H9 (cell line): ENCODE results near the gene TMED7. TPM values are rescaled to one million over a fixed set of nuclear protein-coding genes. Genes with fewer than 3 reads are reported as not detected.

Experiments
- DNase-seq: peaks from one replicate; pipeline ENCODE4 v3.0.0-alpha.2; 2017
- H2AFZ ChIP-seq: one replicate; pipeline ENCODE4 v1.6.1; 2013; ENCODE audit warnings: mild to moderate bottlenecking, low read length, control low read depth, moderate library complexity
- H2AK5ac ChIP-seq: 2 replicates; pipeline ENCODE4 v1.6.1; 2013; ENCODE audit warnings: low read length, control low read depth, mixed read lengths; ENCODE audit not compliant: insufficient read length
- H2BK120ac ChIP-seq: one replicate; pipeline ENCODE4 v1.6.1; 2013; ENCODE audit warnings: low read depth, mild to moderate bottlenecking, low read length, control low read depth, inconsistent platforms; ENCODE audit not compliant: poor library complexity, severe bottlenecking
- H2BK12ac ChIP-seq: 2 replicates; pipeline ENCODE4 v1.6.1; 2013; ENCODE audit warnings: low read length, control low read depth, mixed read lengths, low read depth; ENCODE audit not compliant: insufficient read length
- H2BK15ac ChIP-seq: 2 replicates; pipeline ENCODE4 v1.6.1; 2013; ENCODE audit warnings: low read depth, low read length, control low read depth
- H2BK20ac ChIP-seq: one replicate; pipeline ENCODE4 v1.6.1; 2013; ENCODE audit warnings: low read depth, mild to moderate bottlenecking, low read length, control low read depth, inconsistent platforms; ENCODE audit not compliant: poor library complexity, severe bottlenecking
- H2BK5ac ChIP-seq: 2 replicates; pipeline ENCODE4 v1.6.1; 2013; ENCODE audit warnings: low read length, control low read depth, mixed read lengths; ENCODE audit not compliant: insufficient read length
- H3K14ac ChIP-seq: 2 replicates; pipeline ENCODE4 v1.6.1; 2013; ENCODE audit warnings: low read length, control low read depth; ENCODE audit not compliant: insufficient read depth
- H3K18ac ChIP-seq: 2 replicates; pipeline ENCODE4 v1.6.1; 2013; ENCODE audit warnings: low read depth, mild to moderate bottlenecking, mixed read lengths, low read length, control low read depth; ENCODE audit not compliant: insufficient read length
- H3K23ac ChIP-seq: 2 replicates; pipeline ENCODE4 v1.6.1; 2013; ENCODE audit warnings: low read length, control low read depth, mixed read lengths, low read depth; ENCODE audit not compliant: insufficient read length
- H3K23me2 ChIP-seq: 2 replicates; pipeline ENCODE4 v1.6.1; 2013; ENCODE audit warnings: low read depth, mild to moderate bottlenecking, mixed read lengths, low read length, control low read depth; ENCODE audit not compliant: insufficient read length, poor library complexity, severe bottlenecking
- H3K27ac ChIP-seq: 2 replicates; pipeline ENCODE4 v1.5.1; 2013; ENCODE audit warnings: low read length, control low read depth, mixed read lengths, low read depth; ENCODE audit not compliant: insufficient read length
- H3K27me3 ChIP-seq: 2 replicates; pipeline ENCODE4 v1.6.1; 2013; ENCODE audit warnings: low read length, control low read depth, inconsistent platforms; ENCODE audit not compliant: insufficient read depth
- H3K4ac ChIP-seq: 2 replicates; pipeline ENCODE4 v1.6.1; 2013; ENCODE audit warnings: low read depth, mild to moderate bottlenecking, control low read depth, inconsistent platforms, low read length, moderate library complexity
- H3K4me1 ChIP-seq: 2 replicates; pipeline ENCODE4 v1.6.1; 2013; ENCODE audit warnings: low read length, control low read depth, inconsistent platforms; ENCODE audit not compliant: insufficient read depth
- H3K4me2 ChIP-seq: 2 replicates; pipeline ENCODE4 v1.6.1; 2013; ENCODE audit warnings: low read length, control low read depth, mixed read lengths; ENCODE audit not compliant: insufficient read length, insufficient read depth
- H3K56ac ChIP-seq: 2 replicates; pipeline ENCODE4 v1.6.1; 2013; ENCODE audit warnings: low read depth, mild to moderate bottlenecking, mixed read lengths, low read length, control low read depth; ENCODE audit not compliant: insufficient read length
- H3K79me1 ChIP-seq: 2 replicates; pipeline ENCODE4 v1.6.1; 2013; ENCODE audit warnings: low read depth, mild to moderate bottlenecking, moderate library complexity, low read length, control low read depth, inconsistent platforms; ENCODE audit not compliant: insufficient read depth, poor library complexity, severe bottlenecking
- H3K79me2 ChIP-seq: 2 replicates; pipeline ENCODE4 v1.6.1; 2013; ENCODE audit warnings: low read length, control low read depth, inconsistent platforms; ENCODE audit not compliant: insufficient read depth
- H3K9ac ChIP-seq: 2 replicates; pipeline ENCODE4 v1.6.1; 2013; ENCODE audit warnings: low read length, control low read depth, mixed read lengths; ENCODE audit not compliant: insufficient read length; ENCODE audit errors: extremely low read depth
- H3K9me3 ChIP-seq: one replicate; pipeline ENCODE4 v1.6.1; 2013; ENCODE audit warnings: low read depth, low read length, inconsistent platforms; ENCODE audit not compliant: control insufficient read depth
- H3T11ph ChIP-seq: one replicate; pipeline ENCODE4 v1.6.1; 2013; ENCODE audit warnings: mild to moderate bottlenecking, low read length, control low read depth, inconsistent platforms
- H4K20me1 ChIP-seq: one replicate; pipeline ENCODE4 v1.6.1; 2013; ENCODE audit not compliant: control insufficient read depth, insufficient read length, insufficient read depth
- H4K5ac ChIP-seq: 2 replicates; pipeline ENCODE4 v1.6.1; 2013; ENCODE audit warnings: low read depth, mild to moderate bottlenecking, mixed read lengths, low read length, control low read depth; ENCODE audit not compliant: insufficient read length
- H4K8ac ChIP-seq: replicated peaks from 2 replicates; pipeline ENCODE4 v1.6.1; 2013; ENCODE audit warnings: low read length, control low read depth, mixed read lengths, low read depth; ENCODE audit not compliant: insufficient read length
- H4K91ac ChIP-seq: 2 replicates; pipeline ENCODE4 v1.6.1; 2013; ENCODE audit warnings: low read depth, mild to moderate bottlenecking, moderate library complexity, mixed read lengths, low read length, control low read depth; ENCODE audit not compliant: insufficient read length
- H3K27ac Mint-ChIP-seq, 3 experiments: 2 replicates in 2 of 3; 3 replicates in 1 of 3; pipeline ENCODE4 v1.8.0; 2020 to 2021; ENCODE audit warnings: mixed read lengths in 3 of 3, mild to moderate bottlenecking in 1 of 3, moderate library complexity in 1 of 3
- H3K27me3 Mint-ChIP-seq: 2 replicates; pipeline ENCODE4 v1.8.0; 2021; ENCODE audit warnings: low read depth, mild to moderate bottlenecking, moderate library complexity, mixed read lengths
- H3K36me3 Mint-ChIP-seq, 3 experiments: 2 replicates in 2 of 3; 3 replicates in 1 of 3; pipeline ENCODE4 v1.8.0; 2020 to 2021; ENCODE audit warnings: low read depth in 3 of 3, mixed read lengths in 3 of 3; ENCODE audit not compliant: insufficient read depth in 1 of 3
- H3K4me1 Mint-ChIP-seq, 2 experiments: 2 replicates each; pipeline ENCODE4 v1.8.0; 2020; ENCODE audit warnings: mixed read lengths in 2 of 2
- H3K4me3 Mint-ChIP-seq, 2 experiments: 2 replicates in 1 of 2; 3 replicates in 1 of 2; pipeline ENCODE4 v1.8.0; 2020 to 2021; ENCODE audit warnings: mild to moderate bottlenecking in 2 of 2, mixed read lengths in 2 of 2, moderate library complexity in 1 of 2
- H3K9me3 Mint-ChIP-seq, 2 experiments: 2 replicates in 1 of 2; 3 replicates in 1 of 2; pipeline ENCODE4 v1.8.0; 2020; ENCODE audit warnings: mild to moderate bottlenecking in 2 of 2, mixed read lengths in 2 of 2, moderate library complexity in 1 of 2
- WGBS: extraction: QIAGEN DNeasy Blood & Tissue Kit; methylation state at CpG from one replicate; pipeline ENCODE4 v1.1.7; 2013; ENCODE audit warnings: missing lambda C conversion rate, low lambda C conversion rate, mixed read lengths; ENCODE audit not compliant: insufficient read length; ENCODE audit errors: extremely low coverage; 5-methylcytosine and 5-hydroxymethylcytosine counted together
- total RNA-seq: library from RNA; stranded (reverse); gene quantifications from 2 replicates; pipeline ENCODE4 v1.2.1, GENCODE V29; 2021
- TF ChIP-seq, protein P1 (sequence below): fragments of 200-600 bp; sonication (generic); conservative IDR thresholded peaks from 3 replicates; pipeline ENCODE4 v1.8.0; 2021; ENCODE audit warnings: antibody characterized with exemption, mild to moderate bottlenecking

The TMED7 gene
- total RNA-seq, 1 experiment from 2014 or later, result 68.8 TPM

DNA sequence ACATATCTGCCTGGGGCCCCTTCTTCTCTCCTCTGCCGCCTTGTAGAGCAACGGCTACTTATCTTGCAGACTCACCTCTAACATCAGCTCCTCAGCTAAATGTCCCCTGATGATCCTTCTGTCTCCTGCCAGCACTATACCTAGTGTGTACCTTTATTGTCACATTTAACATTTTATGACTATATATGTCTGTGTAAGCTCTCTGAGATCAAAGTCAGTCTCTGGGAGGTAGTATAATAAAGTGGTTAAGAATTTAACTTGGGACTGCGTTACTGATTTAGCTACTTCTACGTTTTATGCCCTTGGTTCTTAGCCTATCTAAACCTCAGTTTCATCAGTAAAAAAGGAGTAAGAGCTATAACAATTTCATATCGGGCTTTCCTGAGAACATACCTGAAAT lies 2.2 kb downstream of the TMED7 start:
- no peaks in the 10 kb centered on the region; a peak in 1 of 5 replicates for H3K9me3 Mint-ChIP-seq
- H3K14ac ChIP-seq, result no peak overlapping the region
- no peak overlapping the region for H4K91ac ChIP-seq
- TF ChIP-seq, protein P1, sequence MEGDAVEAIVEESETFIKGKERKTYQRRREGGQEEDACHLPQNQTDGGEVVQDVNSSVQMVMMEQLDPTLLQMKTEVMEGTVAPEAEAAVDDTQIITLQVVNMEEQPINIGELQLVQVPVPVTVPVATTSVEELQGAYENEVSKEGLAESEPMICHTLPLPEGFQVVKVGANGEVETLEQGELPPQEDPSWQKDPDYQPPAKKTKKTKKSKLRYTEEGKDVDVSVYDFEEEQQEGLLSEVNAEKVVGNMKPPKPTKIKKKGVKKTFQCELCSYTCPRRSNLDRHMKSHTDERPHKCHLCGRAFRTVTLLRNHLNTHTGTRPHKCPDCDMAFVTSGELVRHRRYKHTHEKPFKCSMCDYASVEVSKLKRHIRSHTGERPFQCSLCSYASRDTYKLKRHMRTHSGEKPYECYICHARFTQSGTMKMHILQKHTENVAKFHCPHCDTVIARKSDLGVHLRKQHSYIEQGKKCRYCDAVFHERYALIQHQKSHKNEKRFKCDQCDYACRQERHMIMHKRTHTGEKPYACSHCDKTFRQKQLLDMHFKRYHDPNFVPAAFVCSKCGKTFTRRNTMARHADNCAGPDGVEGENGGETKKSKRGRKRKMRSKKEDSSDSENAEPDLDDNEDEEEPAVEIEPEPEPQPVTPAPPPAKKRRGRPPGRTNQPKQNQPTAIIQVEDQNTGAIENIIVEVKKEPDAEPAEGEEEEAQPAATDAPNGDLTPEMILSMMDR, result no peak
- no peaks in the 10 kb centered on the region for H3K27me3 Mint-ChIP-seq
- no peak overlapping the region for H4K8ac ChIP-seq
- no peak overlapping the region for H3K4me3 Mint-ChIP-seq
- H3K79me1 ChIP-seq, result peaks cover 10% of the 10 kb centered on the region
- H3K56ac ChIP-seq, result no peak overlapping the region
- H3K4ac ChIP-seq, result no peak overlapping the region
- H3K4me1 Mint-ChIP-seq, result peaks cover 17 to 19% of the 10 kb centered on the region in 2 experiments
- no peak overlapping the region for H3K27ac Mint-ChIP-seq
- H3K23ac ChIP-seq, result no peak overlapping the region
- H3K27me3 ChIP-seq, result no peaks in the 10 kb centered on the region
- H2BK15ac ChIP-seq, result no peak overlapping the region
- no peak overlapping the region for H4K5ac ChIP-seq
- no peak overlapping the region for H2BK5ac ChIP-seq
- no peaks in the 10 kb centered on the region; the same call in 1 of the 2 replicates for H3K4me1 ChIP-seq
- no peak for DNase-seq
- H3K9me3 ChIP-seq, result no peaks in the 10 kb centered on the region
- no peak overlapping the region for H2AK5ac ChIP-seq
- peaks cover 2% of the 10 kb centered on the region for H3K23me2 ChIP-seq
- no peak overlapping the region for H3K4me2 ChIP-seq
- H3T11ph ChIP-seq, result no peak overlapping the region
- H3K27ac ChIP-seq, result no peak overlapping the region
- H3K18ac ChIP-seq, result no peak overlapping the region
- H2AFZ ChIP-seq, result no peak overlapping the region
- no peaks in the 10 kb centered on the region for H4K20me1 ChIP-seq
- H2BK120ac ChIP-seq, result no peak overlapping the region
- H2BK12ac ChIP-seq, result no peak overlapping the region
- no peak overlapping the region for H2BK20ac ChIP-seq
- H3K36me3 Mint-ChIP-seq, result peaks cover 6 to 19% (median 14%) of the 10 kb centered on the region in 3 experiments; a peak in 6 of 7 replicates
- H3K79me2 ChIP-seq, result peaks cover 24% of the 10 kb centered on the region; the same call in 1 of the 2 replicates
- WGBS, result no CpG with 5 or more reads among the region's 5 CpGs
- no peak overlapping the region for H3K9ac ChIP-seq
